ENCODE measurements around the gene ANKRD62. TPM values are rescaled to one million over a fixed set of nuclear protein-coding genes. Genes with fewer than 3 reads are reported as not detected.

The ANKRD62 gene
- under 1 TPM; 0.07 to 0.15 (median 0.07) TPM for polyA plus RNA-seq (ENCODE audit: insufficient read length in 4 of 4)

GRCh38 chr18:12093520-12094257, at the start of gene ANKRD62:
Gene ANKRD62, plus strand, starts transcription at chr18:12093843. Its CDS starts 175 bp downstream, at chr18:12094018.
- no peak for DNase-seq (ENCODE audit: low read depth in 4 of 4, low spot score in 3 of 4)

DNA sequence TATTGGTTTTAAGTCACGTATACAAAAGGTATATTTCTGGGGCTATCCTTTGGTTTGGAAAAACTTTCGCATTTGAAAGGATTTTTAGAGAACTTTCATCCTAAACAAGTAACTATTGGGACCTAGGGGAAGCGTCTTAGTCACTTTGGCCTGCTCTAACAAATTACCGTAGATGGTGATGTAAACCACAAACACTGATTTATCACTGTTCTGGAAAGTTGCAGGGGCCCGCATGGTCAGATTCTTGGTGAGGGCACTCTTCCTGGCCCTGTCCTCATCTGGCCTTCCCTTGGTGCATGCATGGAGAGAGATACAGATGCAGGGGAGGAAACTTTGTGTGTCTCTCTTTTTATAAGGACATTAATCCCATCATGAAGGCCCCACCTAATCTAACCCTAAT, 49.1 kb upstream of the ANKRD62 start:
- no peak for DNase-seq (ENCODE audit: low read depth in 4 of 4, low spot score in 3 of 4)

DNA sequence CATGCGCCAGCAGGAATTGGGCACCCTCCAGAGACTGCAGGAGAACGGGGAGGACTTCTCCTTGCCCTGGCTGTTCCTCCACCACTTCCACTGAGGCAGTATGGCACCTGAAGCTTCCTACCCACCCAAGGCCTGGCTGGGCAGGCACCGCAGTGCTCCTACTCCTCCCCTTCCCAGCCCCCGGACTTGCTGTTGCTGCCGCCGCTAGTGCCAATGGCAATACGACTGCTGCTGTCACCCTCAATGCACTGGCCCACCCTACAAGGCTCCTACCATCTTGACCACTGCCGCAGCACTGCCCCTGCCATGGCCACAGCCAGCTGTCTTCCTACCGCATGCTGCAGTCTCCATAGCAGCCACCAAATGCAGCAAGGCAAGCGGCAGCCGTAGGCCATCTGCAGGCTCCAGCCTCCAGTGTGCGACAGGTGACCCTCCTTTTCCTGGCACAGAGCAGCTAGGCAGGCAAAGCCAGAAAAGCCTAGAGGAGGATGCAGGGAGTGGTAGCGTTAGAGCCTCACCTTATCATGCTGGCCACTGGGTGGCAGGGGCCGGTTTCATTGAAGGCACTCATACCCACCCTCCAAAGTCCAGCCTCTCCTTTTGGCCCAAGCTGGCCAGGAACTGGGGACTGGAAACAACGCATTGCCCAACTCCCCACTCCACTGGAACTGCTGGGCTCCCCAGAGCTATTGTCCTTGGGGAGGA, 47.4 kb upstream of the ANKRD62 start:
- no peak for DNase-seq (ENCODE audit: low read depth in 4 of 4, low spot score in 3 of 4)

DNA sequence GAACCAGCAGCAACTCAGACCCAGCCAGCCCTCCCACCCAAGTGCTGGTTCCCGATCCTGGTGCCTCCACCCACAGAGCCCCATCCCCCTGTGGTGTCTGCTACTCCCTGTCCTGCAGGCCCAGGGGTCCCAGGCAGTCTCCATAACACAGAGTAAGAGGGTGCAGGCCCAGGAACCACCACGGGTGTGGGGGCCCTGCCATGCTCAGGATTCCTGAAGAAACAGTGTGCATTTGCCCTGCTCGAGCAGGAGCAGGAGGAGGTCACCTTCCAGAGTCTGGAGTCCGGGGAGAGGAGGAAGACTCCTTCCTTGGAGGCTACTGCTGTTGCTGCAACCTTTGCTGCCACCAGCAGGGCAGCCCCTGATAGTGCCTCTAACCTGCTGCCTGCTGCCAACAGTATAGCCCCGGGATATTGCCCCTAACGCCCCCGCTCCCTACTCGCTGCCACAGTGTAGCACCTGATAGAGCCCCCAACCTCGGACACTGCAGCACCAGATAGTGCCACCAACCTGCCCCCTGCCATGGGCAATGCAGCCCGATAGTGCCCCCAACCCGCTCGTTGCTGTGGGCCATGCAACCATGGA, 46.8 kb upstream of the ANKRD62 start:
- no peak for DNase-seq (ENCODE audit: low read depth in 4 of 4, low spot score in 3 of 4)

DNA sequence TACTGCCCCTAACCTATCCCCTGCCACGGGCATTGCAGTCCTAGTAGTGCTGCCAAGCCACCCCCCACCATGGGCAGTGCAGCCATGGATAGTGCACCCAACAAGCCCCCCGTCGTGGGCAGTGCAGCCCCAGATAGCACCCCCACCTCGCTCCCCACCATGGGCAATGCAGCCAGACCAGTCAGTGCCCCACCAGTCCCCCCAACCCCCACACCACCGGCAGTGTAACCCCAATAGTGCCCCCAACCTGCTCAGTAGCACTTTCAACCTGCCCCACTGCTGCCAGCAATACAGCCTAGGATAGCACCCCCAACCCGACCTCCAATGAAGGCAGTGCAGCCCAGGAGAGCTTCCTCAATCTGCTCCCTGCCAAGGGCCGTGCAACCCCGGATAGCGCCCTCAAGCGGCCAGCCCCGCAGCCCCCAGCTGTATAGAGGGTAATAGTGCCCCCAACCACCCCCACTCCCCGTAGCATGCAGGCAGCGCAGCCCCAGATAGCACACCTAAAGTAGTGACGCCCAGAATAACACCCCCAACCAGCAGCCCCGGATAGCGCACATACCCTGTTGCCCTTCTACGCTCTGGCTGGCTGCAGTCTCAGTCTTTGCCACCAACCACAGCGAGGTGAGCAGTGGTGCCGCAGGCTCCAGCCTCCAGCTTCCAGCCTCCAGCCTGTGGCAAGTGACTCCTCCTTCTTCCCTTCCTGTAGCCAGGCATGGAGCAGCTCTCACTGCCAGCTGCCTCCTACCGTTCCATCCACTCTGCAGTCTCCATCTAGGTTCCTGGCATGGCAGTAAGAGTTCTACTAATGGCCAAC, 45.4 kb upstream of the ANKRD62 start:
- no peak for DNase-seq (ENCODE audit: low read depth in 4 of 4, low spot score in 3 of 4)

- DNase-seq (ENCODE audit: low read depth in 4 of 4, low spot score in 3 of 4): no peak
Measured at GRCh38 chr18:12048827-12049175, 44.8 kb upstream of the ANKRD62 start.

GRCh38 chr18:12049978-12050811, 43.4 kb upstream of the ANKRD62 start:
- no peak for DNase-seq (ENCODE audit: low read depth in 4 of 4, low spot score in 3 of 4)

GRCh38 chr18:12052866-12053265, 40.8 kb upstream of the ANKRD62 start:
- DNase-seq (ENCODE audit: low read depth in 4 of 4, low spot score in 3 of 4): no peak

DNA sequence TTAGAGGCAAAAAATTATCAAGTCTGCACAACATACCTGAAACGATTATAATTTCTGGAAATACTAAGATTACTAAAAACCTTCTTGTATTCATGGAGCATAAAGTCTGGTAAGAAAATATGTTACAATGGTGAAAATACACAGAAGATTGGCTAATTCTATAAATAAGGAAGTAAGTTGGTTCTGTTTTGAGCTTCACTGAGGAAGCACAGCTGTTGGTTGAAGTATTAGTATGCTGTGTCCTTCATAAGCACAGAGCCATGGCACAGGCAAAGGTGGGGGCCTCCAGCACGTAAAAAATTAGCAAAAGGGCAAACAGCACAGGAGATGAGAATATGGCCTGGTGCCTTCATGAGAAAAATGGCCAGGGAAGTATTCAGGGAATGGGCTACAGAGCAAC, 40.4 kb upstream of the ANKRD62 start:
- DNase-seq (ENCODE audit: low read depth in 4 of 4, low spot score in 3 of 4): no peak

DNA sequence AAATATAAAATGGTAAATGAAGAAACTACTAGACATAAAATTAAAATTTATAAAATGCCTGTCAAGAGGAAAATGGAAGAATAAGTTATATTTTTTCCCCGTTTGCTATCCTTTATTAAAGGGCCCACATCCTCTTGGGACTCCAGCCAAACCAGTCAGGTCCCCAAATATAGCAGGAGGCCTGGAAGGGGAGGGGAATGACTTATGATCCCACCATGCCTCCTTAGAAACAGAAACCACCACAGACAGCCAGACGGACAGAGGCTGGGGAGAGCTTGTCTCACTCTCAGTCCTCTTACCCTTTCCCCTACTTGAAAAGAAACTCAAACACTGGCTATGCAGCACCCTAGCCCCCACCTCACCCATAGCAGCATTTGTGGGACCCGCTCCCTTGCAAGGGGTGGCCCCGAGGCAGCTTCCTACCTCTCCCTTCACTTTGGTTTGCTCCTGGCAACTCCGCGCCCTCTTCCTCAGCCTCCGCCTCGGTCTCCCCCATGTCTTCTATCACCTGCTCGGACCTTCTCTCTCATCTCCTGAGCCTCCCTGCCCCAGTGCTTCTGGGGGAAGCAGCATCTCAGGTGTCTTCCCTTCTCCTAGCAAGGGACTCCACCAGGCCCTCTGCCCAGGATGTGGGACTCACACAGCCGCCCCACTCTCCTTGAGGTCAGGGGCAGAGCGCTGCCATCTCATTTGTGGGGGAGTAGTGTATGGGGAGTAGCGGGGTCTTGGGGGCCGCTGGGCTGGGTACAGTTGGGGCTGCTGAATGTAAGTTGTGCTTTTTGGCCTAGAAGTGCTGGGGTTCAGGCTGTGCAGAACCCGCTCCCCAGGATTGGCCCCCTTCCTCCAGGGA, 37.4 kb upstream of the ANKRD62 start:
- no peak for DNase-seq (ENCODE audit: low read depth in 4 of 4, low spot score in 3 of 4)

DNA sequence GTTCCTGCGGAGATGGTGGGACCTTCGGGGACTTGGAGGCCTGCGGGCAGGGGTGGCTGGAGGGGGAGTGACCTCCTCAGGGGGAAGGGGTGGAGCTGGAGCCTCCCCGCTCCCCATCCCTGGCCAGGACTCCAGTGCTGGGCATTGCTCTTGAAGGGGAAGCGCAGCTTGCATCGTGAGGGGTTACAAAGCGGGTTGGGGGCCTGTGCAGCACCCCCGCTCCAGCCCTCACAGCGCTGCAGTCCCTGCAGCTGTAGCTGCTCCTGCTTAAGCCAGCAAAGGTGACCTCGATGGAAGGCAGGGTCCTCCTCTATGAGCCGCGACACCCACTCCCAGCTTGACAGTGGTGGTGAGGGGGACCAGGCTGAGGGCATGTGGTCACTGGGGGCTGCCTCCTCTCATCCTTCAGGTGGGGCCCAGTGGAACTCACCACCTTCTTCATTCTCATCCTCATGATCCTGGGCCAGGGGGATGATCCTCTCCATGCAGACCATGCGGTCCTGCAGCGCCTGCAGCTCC, 36.7 kb upstream of the ANKRD62 start:
- no peak for DNase-seq (ENCODE audit: low read depth in 4 of 4, low spot score in 3 of 4)

- no peak for DNase-seq (ENCODE audit: low read depth in 4 of 4, low spot score in 3 of 4)
Measured at GRCh38 chr18:12057419-12058039, 36.1 kb upstream of the ANKRD62 start.

DNA sequence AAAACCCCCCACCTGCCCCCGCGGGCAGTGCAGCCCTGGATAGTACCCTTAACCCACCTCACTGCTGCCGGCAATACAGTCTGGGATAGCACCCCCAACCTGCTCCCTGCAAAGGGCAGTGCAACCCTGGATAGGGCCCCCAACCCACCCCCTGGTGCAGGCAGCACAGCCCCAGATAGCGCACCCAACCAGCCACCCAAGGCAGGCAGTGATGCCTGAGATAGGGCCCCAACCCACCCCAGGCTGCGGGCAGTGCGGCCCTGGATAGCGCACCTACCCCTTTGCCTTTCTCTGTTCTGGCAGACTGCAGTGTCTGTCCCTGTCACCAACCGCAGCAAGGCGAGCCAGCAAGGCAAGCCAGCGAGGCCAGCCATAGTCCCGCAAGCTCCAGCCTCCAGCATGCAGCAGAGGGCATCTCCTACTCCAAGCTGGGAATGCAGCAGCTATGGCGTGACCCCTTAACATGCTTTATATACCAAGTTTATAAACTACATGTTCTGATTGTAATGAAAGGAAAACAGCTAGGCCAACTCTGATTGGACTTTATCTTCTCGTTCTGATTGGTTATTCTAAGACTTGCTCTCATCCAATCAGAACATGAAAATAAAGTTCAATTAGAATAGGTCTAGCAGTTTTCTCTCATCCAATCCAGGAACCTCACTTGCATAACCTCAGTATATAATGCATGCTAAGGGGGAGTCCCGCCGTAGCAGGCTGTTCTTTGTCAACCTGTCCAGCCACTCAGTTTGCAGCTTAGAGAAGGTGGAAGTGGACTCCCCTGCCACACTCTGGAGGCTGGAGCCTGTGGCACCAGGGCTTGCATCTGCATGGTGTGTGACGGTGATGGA, 34.1 kb upstream of the ANKRD62 start:
- no peak for DNase-seq (ENCODE audit: low read depth in 4 of 4, low spot score in 3 of 4)

- DNase-seq (ENCODE audit: low read depth in 4 of 4, low spot score in 3 of 4): no peak
Measured at GRCh38 chr18:12060182-12060870, 33.3 kb upstream of the ANKRD62 start.

DNA sequence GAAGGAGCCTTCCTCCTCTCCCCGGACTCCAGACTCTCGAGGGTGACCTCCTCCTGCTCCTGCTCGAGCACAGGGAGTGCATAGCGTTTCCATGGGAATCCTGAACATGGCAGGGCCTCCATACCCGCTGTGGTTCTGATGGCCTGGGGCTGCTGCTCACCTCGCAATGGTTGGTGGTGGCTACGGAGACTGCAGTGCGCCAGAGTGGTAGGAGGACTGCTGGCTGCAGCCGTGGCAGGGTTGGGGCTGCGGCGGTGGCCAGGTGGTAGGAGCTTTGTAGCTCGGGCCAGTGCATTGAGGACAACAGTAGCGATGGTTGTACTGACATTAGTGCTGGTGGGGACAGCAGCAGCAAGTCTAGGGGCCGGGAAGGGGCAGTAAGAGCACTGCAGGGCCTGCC, 32.0 kb upstream of the ANKRD62 start:
- DNase-seq (ENCODE audit: low read depth in 4 of 4, low spot score in 3 of 4): no peak

DNA sequence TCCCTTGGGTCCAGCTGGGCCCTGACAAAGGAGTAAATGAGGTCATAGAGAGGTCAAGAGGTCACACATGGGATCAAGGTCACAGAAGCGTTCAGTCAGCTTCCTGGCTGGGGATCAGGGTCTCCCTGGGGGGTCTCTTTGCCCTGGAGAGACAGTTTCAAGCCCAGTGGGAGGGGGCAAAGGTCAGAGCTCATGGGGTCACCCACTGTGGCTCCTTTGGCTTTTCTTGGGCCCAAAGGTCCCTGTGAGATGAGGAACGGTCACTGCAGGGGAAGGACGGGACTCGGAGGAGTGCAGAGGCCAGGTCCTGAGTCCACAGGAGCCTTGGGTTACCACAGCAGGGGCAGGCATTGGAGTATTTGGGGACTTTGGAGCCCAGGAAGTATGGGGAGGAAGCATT, 30.7 kb upstream of the ANKRD62 start:
- no peak for DNase-seq (ENCODE audit: low read depth in 4 of 4, low spot score in 3 of 4)

Measured in left renal pelvis (tissue), 4 donors.